ENCODE data around the gene ZCCHC4. TPM values are rescaled to one million over a fixed set of nuclear protein-coding genes. Genes with fewer than 3 reads are reported as not detected.

ZCCHC4 gene
- total RNA-seq, 1 experiment from 2014 or later, result 12.3 TPM

DNA sequence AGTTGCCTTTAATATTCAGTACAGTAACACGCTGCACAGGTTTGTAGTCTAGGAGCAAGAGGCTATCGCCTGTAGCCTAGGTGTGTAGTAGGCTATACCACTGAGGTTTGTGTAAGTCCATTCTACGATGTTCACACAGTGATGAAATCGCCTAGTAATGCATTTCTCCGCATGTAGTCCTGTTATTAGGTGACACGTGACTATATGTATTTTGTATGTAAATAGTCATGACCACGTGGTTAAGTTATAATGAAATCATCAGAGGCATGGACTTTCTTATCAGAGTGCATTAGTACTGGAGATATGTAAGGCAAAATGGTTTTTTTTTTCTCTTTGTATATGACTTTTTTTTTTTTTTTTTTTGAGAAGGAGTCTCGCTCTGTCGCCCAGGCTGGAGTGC, 9.9 kb upstream of the ZCCHC4 start:
- RAD21 ChIA-PET (ENCODE audit: low non-redundant PET in 1 of 2, low total read pairs in 2 of 2, uncharacterized antibody in 2 of 2, unreplicated experiment in 2 of 2), result no interaction called here
- CTCF ChIA-PET, result no interaction called here
- peaks cover 9 to 12% of the 10 kb centered on the region in 2 experiments; a peak in 3 of 4 replicates for H3K4me1 ChIP-seq (ENCODE audit: control insufficient read depth in 1 of 2, insufficient read depth in 2 of 2, low read length in 2 of 2)
- H3K27me3 ChIP-seq (ENCODE audit: insufficient read depth, low read length), result no peaks in the 10 kb centered on the region
- no peak overlapping the region for H3K4me3 ChIP-seq (replicated peaks in 1 of 2; ENCODE audit: low read depth in 1 of 2, low read length in 2 of 2)
- no peaks in the 10 kb centered on the region for H3K9me2 ChIP-seq (ENCODE audit: insufficient read depth)
- H4K20me1 ChIP-seq (ENCODE audit: insufficient read depth), result no peaks in the 10 kb centered on the region
- no peak for ATAC-seq
- no TSS peak for BruUV-seq (replicated peaks)
- H3K36me3 ChIP-seq (ENCODE audit: control insufficient read depth in 1 of 2, insufficient read depth in 2 of 2, low read length in 2 of 2), result no peaks in the 10 kb centered on the region
- DNase-seq (ENCODE audit: low read depth, low spot score), result no peak
- H2AFZ ChIP-seq (ENCODE audit: low read depth, low read length, poor library complexity, severe bottlenecking), result no peak overlapping the region
- POLR2A ChIA-PET, result no interaction called here
- H3K4me2 ChIP-seq (ENCODE audit: low read length), result no peak overlapping the region
- no peak overlapping the region for H3K9ac ChIP-seq (ENCODE audit: low read length)
- H3K79me2 ChIP-seq (ENCODE audit: insufficient read depth, low read length), result no peaks in the 10 kb centered on the region
- intact Hi-C loops (cut with micrococcal nuclease), result no loop called here
- no peaks in the 10 kb centered on the region for H3K9me3 ChIP-seq (ENCODE audit: control insufficient read depth in 1 of 2, insufficient read depth in 1 of 2, low read depth in 1 of 2, low read length in 2 of 2)
- H3K27ac ChIP-seq (ENCODE audit: low read depth, low read length), result no peak overlapping the region
- TF ChIP-seq, protein P1, sequence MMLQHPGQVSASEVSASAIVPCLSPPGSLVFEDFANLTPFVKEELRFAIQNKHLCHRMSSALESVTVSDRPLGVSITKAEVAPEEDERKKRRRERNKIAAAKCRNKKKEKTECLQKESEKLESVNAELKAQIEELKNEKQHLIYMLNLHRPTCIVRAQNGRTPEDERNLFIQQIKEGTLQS (IDR thresholded peaks at IDR 0.05), result no peak
- no peak for TF ChIP-seq EZH2phosphoT487 (IDR thresholded peaks at IDR 0.05; ENCODE audit: borderline replicate concordance)
- no peak for TF ChIP-seq EZH2 (IDR thresholded peaks at IDR 0.05)
- TF ChIP-seq YY1 (IDR thresholded peaks at IDR 0.05; ENCODE audit: extremely low read depth, insufficient replicate concordance, low read depth, low read length), result no peak
- TF ChIP-seq SIN3A (IDR thresholded peaks at IDR 0.05; ENCODE audit: low read depth), result no peak
- no peak for TF ChIP-seq POLR2A (IDR thresholded peaks at IDR 0.05; ENCODE audit: borderline replicate concordance, extremely low read depth, insufficient read depth, insufficient read length)
- no peak for TF ChIP-seq ELF1 (IDR thresholded peaks at IDR 0.05; ENCODE audit: borderline replicate concordance, low read depth)
- no peak for TF ChIP-seq RAD21 (IDR thresholded peaks at IDR 0.05; ENCODE audit: low read depth)
- TF ChIP-seq, protein P2, sequence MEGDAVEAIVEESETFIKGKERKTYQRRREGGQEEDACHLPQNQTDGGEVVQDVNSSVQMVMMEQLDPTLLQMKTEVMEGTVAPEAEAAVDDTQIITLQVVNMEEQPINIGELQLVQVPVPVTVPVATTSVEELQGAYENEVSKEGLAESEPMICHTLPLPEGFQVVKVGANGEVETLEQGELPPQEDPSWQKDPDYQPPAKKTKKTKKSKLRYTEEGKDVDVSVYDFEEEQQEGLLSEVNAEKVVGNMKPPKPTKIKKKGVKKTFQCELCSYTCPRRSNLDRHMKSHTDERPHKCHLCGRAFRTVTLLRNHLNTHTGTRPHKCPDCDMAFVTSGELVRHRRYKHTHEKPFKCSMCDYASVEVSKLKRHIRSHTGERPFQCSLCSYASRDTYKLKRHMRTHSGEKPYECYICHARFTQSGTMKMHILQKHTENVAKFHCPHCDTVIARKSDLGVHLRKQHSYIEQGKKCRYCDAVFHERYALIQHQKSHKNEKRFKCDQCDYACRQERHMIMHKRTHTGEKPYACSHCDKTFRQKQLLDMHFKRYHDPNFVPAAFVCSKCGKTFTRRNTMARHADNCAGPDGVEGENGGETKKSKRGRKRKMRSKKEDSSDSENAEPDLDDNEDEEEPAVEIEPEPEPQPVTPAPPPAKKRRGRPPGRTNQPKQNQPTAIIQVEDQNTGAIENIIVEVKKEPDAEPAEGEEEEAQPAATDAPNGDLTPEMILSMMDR (IDR thresholded peaks at IDR 0.05 in 2 of 3, conservative IDR thresholded peaks at IDR 0.05 in 1 of 3; ENCODE audit: borderline replicate concordance in 1 of 3, insufficient read depth in 1 of 3, low read depth in 2 of 3, low read length in 2 of 3), result no peak
